Glutamatergic neuron (in vitro differentiated cells): Measurements from ENCODE around the gene HMGXB4. TPM values are rescaled to one million over a fixed set of nuclear protein-coding genes. Genes with fewer than 3 reads are reported as not detected.

Experiments used
- DNase-seq: peaks from one replicate; pipeline ENCODE4 v3.0.0; 2022
- H3K27ac Mint-ChIP-seq: one replicate; pipeline ENCODE4 v1.8.0; 2020; ENCODE audit warnings: mild to moderate bottlenecking, mixed read lengths, inconsistent platforms; ENCODE audit not compliant: unreplicated experiment
- H3K27me3 Mint-ChIP-seq: one replicate; pipeline ENCODE4 v1.8.0; 2020; ENCODE audit warnings: mild to moderate bottlenecking, moderate library complexity, mixed read lengths, inconsistent platforms; ENCODE audit not compliant: unreplicated experiment
- H3K36me3 Mint-ChIP-seq: one replicate; pipeline ENCODE4 v1.8.0; 2020; ENCODE audit warnings: mild to moderate bottlenecking, mixed read lengths, inconsistent platforms; ENCODE audit not compliant: unreplicated experiment
- H3K4me1 Mint-ChIP-seq: one replicate; pipeline ENCODE4 v1.8.0; 2020; ENCODE audit warnings: mild to moderate bottlenecking, low read depth, mixed read lengths, inconsistent platforms; ENCODE audit not compliant: unreplicated experiment
- H3K4me3 Mint-ChIP-seq: one replicate; pipeline ENCODE4 v1.8.0; 2020; ENCODE audit warnings: mild to moderate bottlenecking, mixed read lengths, inconsistent platforms; ENCODE audit not compliant: unreplicated experiment
- H3K9me3 Mint-ChIP-seq: one replicate; pipeline ENCODE4 v1.8.0; 2020; ENCODE audit warnings: mild to moderate bottlenecking, moderate library complexity, mixed read lengths, inconsistent platforms; ENCODE audit not compliant: unreplicated experiment
- total RNA-seq: library from RNA; stranded (reverse); fragmentation: NEBNext Ultra II Directional; extraction: Animal tissue kit (Norgen Biotek cat#: 25700); gene quantifications from one replicate; pipeline ENCODE4 v1.2.1, GENCODE V29; 2021; ENCODE audit not compliant: unreplicated experiment
- TF ChIP-seq, protein P1 (sequence below): fragments of 200-600 bp; sonication (generic); IDR thresholded peaks from one replicate; pipeline ENCODE4 v1.5.0; 2021; ENCODE audit not compliant: partially characterized antibody, unreplicated experiment

Gene HMGXB4
- total RNA-seq, 1 donor from 2014 or later = 14.4 TPM

DNA sequence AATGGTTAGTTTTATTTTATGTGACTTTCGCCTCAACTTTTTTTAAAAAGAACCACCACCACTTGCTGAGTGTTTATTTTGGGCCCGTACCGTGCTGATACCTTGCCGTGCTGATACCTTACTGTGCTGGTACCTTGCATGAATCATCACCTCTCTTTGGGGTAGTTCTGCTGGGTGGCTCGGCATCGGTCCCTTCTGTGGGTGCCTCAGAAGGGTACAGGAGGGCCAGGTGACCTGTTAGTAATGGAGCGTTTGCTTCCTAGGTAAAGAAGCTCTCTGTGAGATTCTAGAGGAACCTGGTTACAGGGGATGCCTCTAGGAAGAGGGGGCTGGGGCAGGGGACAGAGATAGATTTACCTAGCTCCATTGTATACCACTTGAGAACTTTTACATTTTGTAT lies 59.5 kb downstream of the HMGXB4 start:
- Mint-ChIP-seq H3K27ac (no peak overlapping the region), H3K4me3 (no peak overlapping the region), H3K36me3 (no peaks in the 10 kb centered on the region), H3K9me3 (no peaks in the 10 kb centered on the region), H3K4me1 (peaks cover 13% of the 10 kb centered on the region), H3K27me3 (peaks cover 3% of the 10 kb centered on the region)
- no peak for DNase-seq
- TF ChIP-seq, protein P1, sequence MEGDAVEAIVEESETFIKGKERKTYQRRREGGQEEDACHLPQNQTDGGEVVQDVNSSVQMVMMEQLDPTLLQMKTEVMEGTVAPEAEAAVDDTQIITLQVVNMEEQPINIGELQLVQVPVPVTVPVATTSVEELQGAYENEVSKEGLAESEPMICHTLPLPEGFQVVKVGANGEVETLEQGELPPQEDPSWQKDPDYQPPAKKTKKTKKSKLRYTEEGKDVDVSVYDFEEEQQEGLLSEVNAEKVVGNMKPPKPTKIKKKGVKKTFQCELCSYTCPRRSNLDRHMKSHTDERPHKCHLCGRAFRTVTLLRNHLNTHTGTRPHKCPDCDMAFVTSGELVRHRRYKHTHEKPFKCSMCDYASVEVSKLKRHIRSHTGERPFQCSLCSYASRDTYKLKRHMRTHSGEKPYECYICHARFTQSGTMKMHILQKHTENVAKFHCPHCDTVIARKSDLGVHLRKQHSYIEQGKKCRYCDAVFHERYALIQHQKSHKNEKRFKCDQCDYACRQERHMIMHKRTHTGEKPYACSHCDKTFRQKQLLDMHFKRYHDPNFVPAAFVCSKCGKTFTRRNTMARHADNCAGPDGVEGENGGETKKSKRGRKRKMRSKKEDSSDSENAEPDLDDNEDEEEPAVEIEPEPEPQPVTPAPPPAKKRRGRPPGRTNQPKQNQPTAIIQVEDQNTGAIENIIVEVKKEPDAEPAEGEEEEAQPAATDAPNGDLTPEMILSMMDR = no peak

DNA sequence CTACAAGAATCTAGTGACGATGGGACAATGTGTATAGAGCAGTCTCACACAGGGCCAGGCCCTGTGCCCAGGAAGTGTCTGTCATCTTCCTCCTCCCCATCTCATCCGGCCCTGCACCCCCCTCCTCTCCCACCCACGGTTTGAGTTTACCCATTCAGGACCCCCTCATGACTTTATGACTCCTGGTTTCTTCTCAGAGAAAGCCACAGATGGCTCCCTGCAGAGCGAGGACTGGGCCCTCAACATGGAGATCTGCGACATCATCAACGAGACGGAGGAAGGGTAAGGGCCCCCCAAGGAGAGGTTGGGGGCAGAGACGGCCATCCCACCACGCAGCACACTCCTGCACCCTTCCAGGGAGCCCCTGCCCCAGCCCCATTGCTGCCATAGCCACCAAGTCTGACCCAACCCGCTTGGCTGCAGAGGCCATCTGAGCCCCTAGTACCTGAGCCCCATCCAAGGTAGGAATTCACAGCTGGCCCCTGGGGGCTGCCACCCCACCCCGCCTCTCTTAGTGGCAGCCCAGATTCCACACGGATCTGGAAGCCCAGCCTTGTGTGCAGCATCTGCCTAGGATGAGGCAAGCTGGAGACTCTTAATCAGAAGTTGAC lies 60.5 kb downstream of the HMGXB4 start:
- Mint-ChIP-seq H3K27ac (no peak overlapping the region), H3K27me3 (peaks cover 1% of the 10 kb centered on the region)

DNA sequence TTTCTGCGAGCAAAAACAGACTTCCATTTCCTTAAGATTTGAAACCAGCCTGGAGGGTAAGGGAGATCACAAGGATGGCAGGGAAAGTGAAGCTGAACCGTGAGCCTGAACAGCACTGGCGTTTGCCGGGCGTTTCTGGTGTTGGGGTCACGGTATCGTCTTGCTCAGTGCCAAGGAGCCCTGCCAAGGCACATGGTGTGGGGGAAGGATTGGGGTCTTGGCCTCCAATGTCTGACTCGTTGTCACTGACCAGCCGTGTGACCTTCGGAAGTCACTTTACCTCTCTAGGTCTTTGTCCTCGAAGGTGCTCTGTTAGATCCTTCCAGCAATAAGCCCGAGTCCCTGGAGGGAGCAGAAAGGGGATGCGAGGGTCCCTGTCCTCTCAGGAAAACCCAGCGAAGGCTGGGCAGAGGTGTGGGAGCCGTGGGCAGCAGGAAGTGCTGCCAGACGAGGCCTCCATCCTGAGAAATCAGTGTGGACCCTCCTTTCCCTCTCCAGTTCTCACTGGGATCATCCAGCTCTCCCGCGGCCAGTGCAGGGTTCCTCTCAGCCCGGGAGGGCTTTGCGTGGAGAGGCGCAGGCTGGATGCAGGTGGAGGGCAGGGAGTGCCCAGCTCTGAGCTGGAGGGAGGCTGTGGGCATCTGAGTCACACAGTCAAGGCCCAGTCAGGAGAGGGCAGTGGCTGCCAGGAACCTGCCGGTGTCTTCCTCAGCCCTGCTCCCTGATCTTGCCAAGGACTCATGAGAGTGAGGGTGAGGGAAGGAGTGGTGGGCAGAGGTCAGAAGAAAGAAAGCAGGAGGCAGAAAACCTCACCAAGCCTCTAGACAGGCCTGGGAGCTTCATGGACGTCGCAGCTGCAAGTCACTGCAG lies 61.3 kb downstream of the HMGXB4 start:
- H3K27ac Mint-ChIP-seq = no peak overlapping the region

More for the DNA sequence above, 60.5 kb downstream of the HMGXB4 start:
- Mint-ChIP-seq H3K9me3 (peaks cover 2% of the 10 kb centered on the region), H3K4me1 (peaks cover 10% of the 10 kb centered on the region), H3K4me3 (no peak overlapping the region), H3K36me3 (no peaks in the 10 kb centered on the region)
- no peak for DNase-seq
- TF ChIP-seq, protein P1 = no peak

DNA sequence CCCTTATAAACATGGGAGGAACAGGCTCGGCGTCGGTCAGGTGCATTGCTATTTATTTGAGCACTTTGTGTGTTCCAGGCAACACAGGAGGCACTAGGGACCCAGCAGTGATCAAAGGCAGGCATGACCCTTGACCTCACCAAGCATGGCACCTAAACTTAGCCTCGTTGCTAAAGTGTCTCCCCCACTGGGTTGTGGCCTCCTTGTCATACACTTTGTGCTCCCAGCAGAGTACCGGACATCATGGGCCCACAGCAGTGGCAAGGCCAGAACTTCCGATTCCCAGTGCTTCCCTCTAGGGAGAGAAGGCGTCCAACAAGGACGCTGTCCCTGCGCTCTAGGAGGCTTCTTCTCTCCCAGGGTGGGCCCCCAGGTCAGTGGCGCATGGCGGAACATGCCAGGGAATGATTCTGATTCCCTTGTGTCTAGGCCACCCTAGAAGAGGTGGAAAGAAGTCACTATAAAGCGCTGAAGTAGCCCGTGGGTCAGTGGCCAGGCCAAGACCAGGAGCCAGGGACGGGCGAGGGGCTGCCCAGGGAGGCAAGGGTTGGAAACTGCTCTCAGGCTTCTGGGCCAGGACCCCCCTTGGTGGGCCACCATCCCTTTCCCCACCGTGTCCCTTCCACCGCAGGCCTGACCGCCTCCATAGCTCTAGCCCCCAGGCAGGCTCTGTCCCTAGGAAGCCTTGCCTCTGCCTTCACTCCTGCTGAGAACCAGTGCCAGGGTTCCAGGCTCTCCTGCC lies 62.1 kb downstream of the HMGXB4 start:
- H3K9me3 Mint-ChIP-seq = peaks cover 2% of the 10 kb centered on the region
- H3K4me3 Mint-ChIP-seq = no peak overlapping the region
- TF ChIP-seq, protein P1 = no peak

More for the DNA sequence above, 61.3 kb downstream of the HMGXB4 start:
- TF ChIP-seq, protein P1 = no peak
- Mint-ChIP-seq H3K36me3 (no peaks in the 10 kb centered on the region), H3K9me3 (peaks cover 2% of the 10 kb centered on the region), H3K27me3 (no peaks in the 10 kb centered on the region), H3K4me3 (no peak overlapping the region), H3K4me1 (peaks cover 7% of the 10 kb centered on the region)
- DNase-seq = no peak

More for the DNA sequence above, 62.1 kb downstream of the HMGXB4 start:
- DNase-seq = no peak
- Mint-ChIP-seq H3K36me3 (no peaks in the 10 kb centered on the region), H3K27me3 (no peaks in the 10 kb centered on the region), H3K4me1 (peaks cover 3% of the 10 kb centered on the region), H3K27ac (no peak overlapping the region)
